Duodenal mucosa (tissue), 2 donors: ENCODE data around the gene SFT2D3.
A peak's percentile ranks its signal among the peaks of the same experiment; 100 is the strongest.

Source experiments
- H3K27ac ChIP-seq: one replicate; pipeline ENCODE4 v1.7.0; 2013; ENCODE audit warnings: low read depth, low read length
- H3K27me3 ChIP-seq, 2 donors: one replicate each; pipeline ENCODE4 v1.7.0; 2013; ENCODE audit warnings: low read length in 2 of 2, control low read depth in 1 of 2; ENCODE audit not compliant: insufficient read depth in 2 of 2, control insufficient read depth in 1 of 2
- H3K36me3 ChIP-seq, 2 donors: one replicate each; pipeline ENCODE4 v1.7.0; 2013; ENCODE audit warnings: low read length in 2 of 2, control low read depth in 1 of 2; ENCODE audit not compliant: insufficient read depth in 2 of 2, control insufficient read depth in 1 of 2
- H3K4me1 ChIP-seq, 2 donors: one replicate each; pipeline ENCODE4 v1.7.0; 2013; ENCODE audit warnings: low read length in 2 of 2, control low read depth in 1 of 2; ENCODE audit not compliant: insufficient read depth in 2 of 2, control insufficient read depth in 1 of 2
- H3K4me3 ChIP-seq, 2 donors: one replicate each; pipeline ENCODE4 v1.7.0; 2013; ENCODE audit warnings: low read length in 2 of 2, low read depth in 1 of 2
- H3K9ac ChIP-seq, 2 donors: one replicate each; pipeline ENCODE4 v1.7.0; 2013; ENCODE audit warnings: low read length in 2 of 2, low read depth in 1 of 2
- H3K9me3 ChIP-seq, 2 donors: one replicate each; pipeline ENCODE4 v1.7.0; 2013; ENCODE audit warnings: low read length in 2 of 2, control low read depth in 1 of 2; ENCODE audit not compliant: control insufficient read depth in 1 of 2

The SFT2D3 gene

GRCh38 chr2:127658146-127658545, 43.2 kb upstream of the SFT2D3 start:
- Histone ChIP-seq H3K36me3 (no peaks in the 10 kb centered on the region), H3K9me3 (no peaks in the 10 kb centered on the region), H3K4me1 (peaks cover 0 to 14% of the 10 kb centered on the region in 2 donors), H3K27ac (no peak overlapping the region), H3K4me3 (no peak overlapping the region), H3K9ac (no peak overlapping the region), H3K27me3 (peaks cover 2 to 5% of the 10 kb centered on the region in 2 donors)

GRCh38 chr2:127658641-127659407, 42.5 kb upstream of the SFT2D3 start:
- Histone ChIP-seq H3K4me1 (peaks cover 0 to 14% of the 10 kb centered on the region in 2 donors), H3K36me3 (no peaks in the 10 kb centered on the region), H3K27me3 (peaks cover 9 to 11% of the 10 kb centered on the region in 2 donors), H3K27ac (no peak overlapping the region), H3K9me3 (no peaks in the 10 kb centered on the region), H3K9ac (no peak overlapping the region), H3K4me3 (no peak overlapping the region)

- Histone ChIP-seq H3K9ac (no peak overlapping the region), H3K36me3 (no peaks in the 10 kb centered on the region), H3K27me3 (peaks cover 12 to 16% of the 10 kb centered on the region in 2 donors), H3K9me3 (no peaks in the 10 kb centered on the region), H3K4me1 (peaks cover 0 to 14% of the 10 kb centered on the region in 2 donors), H3K27ac (no peak overlapping the region), H3K4me3 (no peak overlapping the region)
These were observed 41.6 kb upstream of the SFT2D3 start for GRCh38 chr2:127659408-127660290.

- H3K4me1 ChIP-seq, result peaks cover 0 to 14% of the 10 kb centered on the region in 2 donors
- no peak overlapping the region for H3K27ac ChIP-seq
- no peaks in the 10 kb centered on the region for H3K36me3 ChIP-seq
- peaks cover 15 to 22% of the 10 kb centered on the region in 2 donors for H3K27me3 ChIP-seq
- no peak overlapping the region for H3K9ac ChIP-seq
- no peak overlapping the region for H3K4me3 ChIP-seq
- H3K9me3 ChIP-seq, result no peaks in the 10 kb centered on the region
These were observed 41.1 kb upstream of the SFT2D3 start for GRCh38 chr2:127660291-127660578.

GRCh38 chr2:127661072-127661649, 40.1 kb upstream of the SFT2D3 start:
- H3K36me3 ChIP-seq, result no peaks in the 10 kb centered on the region
- H3K4me3 ChIP-seq, result no peak overlapping the region
- peaks cover 15 to 29% of the 10 kb centered on the region in 2 donors for H3K27me3 ChIP-seq
- H3K27ac ChIP-seq, result no peak overlapping the region
- H3K9me3 ChIP-seq, result no peaks in the 10 kb centered on the region
- no peak overlapping the region for H3K9ac ChIP-seq
- H3K4me1 ChIP-seq, result peaks cover 0 to 14% of the 10 kb centered on the region in 2 donors

- H3K4me3 ChIP-seq, result no peak overlapping the region
- H3K9ac ChIP-seq, result no peak overlapping the region
- H3K36me3 ChIP-seq, result no peaks in the 10 kb centered on the region
- peaks cover 15 to 29% of the 10 kb centered on the region in 2 donors for H3K27me3 ChIP-seq
- peaks cover 0 to 14% of the 10 kb centered on the region in 2 donors for H3K4me1 ChIP-seq
- H3K9me3 ChIP-seq, result no peaks in the 10 kb centered on the region
- H3K27ac ChIP-seq, result no peak overlapping the region
These were observed 39.3 kb upstream of the SFT2D3 start for GRCh38 chr2:127661949-127662510.

GRCh38 chr2:127662937-127663565, 38.2 kb upstream of the SFT2D3 start:
- no peak overlapping the region for H3K4me3 ChIP-seq
- no peaks in the 10 kb centered on the region for H3K9me3 ChIP-seq
- no peak overlapping the region for H3K9ac ChIP-seq
- H3K27ac ChIP-seq, result no peak overlapping the region
- peaks cover 15 to 29% of the 10 kb centered on the region in 2 donors for H3K27me3 ChIP-seq
- no peaks in the 10 kb centered on the region for H3K36me3 ChIP-seq
- peaks cover 0 to 14% of the 10 kb centered on the region in 2 donors for H3K4me1 ChIP-seq

GRCh38 chr2:127663566-127664064, 37.7 kb upstream of the SFT2D3 start:
- Histone ChIP-seq H3K27me3 (peaks cover 15 to 29% of the 10 kb centered on the region in 2 donors), H3K4me3 (no peak overlapping the region), H3K36me3 (no peaks in the 10 kb centered on the region), H3K27ac (no peak overlapping the region), H3K9me3 (no peaks in the 10 kb centered on the region), H3K4me1 (peaks cover 0 to 13% of the 10 kb centered on the region in 2 donors), H3K9ac (no peak overlapping the region)

- Histone ChIP-seq H3K9ac (no peak overlapping the region), H3K4me3 (peak overlapping the region in 1 of 2 donors; percentile 32), H3K27me3 (peaks cover 15 to 29% of the 10 kb centered on the region in 2 donors), H3K9me3 (no peaks in the 10 kb centered on the region), H3K4me1 (peaks cover 0 to 7% of the 10 kb centered on the region in 2 donors), H3K27ac (peak overlapping the region; percentile 25), H3K36me3 (no peaks in the 10 kb centered on the region)
These were observed 37.0 kb upstream of the SFT2D3 start for GRCh38 chr2:127664065-127664894.
